IMR-90 (cell line): ENCODE results near the gene YJEFN3.

Experiments
- CTCF ChIP-seq: conservative IDR thresholded peaks from 2 replicates; pipeline ENCODE4 v1.5.1; 2012; ENCODE audit warnings: mild to moderate bottlenecking, low read depth, low read length, improper control_type of control experiment
- FOS ChIP-seq: fragments of 150-350 bp; IDR thresholded peaks from 2 replicates; pipeline ENCODE4 v1.6.1; 2016; ENCODE audit warnings: low read depth, low read length
- RFX5 ChIP-seq: IDR thresholded peaks from 2 replicates; pipeline ENCODE4 v1.8.0; 2012; ENCODE audit warnings: low read depth, mild to moderate bottlenecking, low read length, moderate library complexity
- USF2 ChIP-seq: fragments of 150-350 bp; IDR thresholded peaks from 2 replicates; pipeline ENCODE4 v1.6.1; 2017; ENCODE audit warnings: mild to moderate bottlenecking, antibody characterized with exemption, low read length, low read depth

- no peak for TF ChIP-seq USF2
- TF ChIP-seq CTCF, result no peak
- TF ChIP-seq RFX5, result no peak
- no peak for TF ChIP-seq FOS
Observed at GRCh38 chr19:19546751-19547162, 18.0 kb downstream of the YJEFN3 start.
